H1 (cell line): ENCODE results near the gene ARSB. TPM values are rescaled to one million over a fixed set of nuclear protein-coding genes. Genes with fewer than 3 reads are reported as not detected.

Experiments
- CTCF ChIA-PET: fragments of 300-600 bp; sonication (Branson Sonifier 250); formaldehyde crosslinking; loops from one replicate; lab custom pipeline; 2021; ENCODE audit not compliant: partially characterized antibody; lab: Charles Lee
- POLR2A ChIA-PET: fragments of 300-600 bp; sonication (Branson Sonifier 250); formaldehyde crosslinking; loops from one replicate; lab custom pipeline; 2021; ENCODE audit warnings: inconsistent platforms; ENCODE audit not compliant: partially characterized antibody; lab: Charles Lee
- DNase-seq, 2 experiments: peaks; one replicate each; pipeline versions ENCODE4 v3.0.0 to v3.0.0-alpha.2; 2010 to 2022; ENCODE audit warnings: low spot score in 2 of 2, low read depth in 1 of 2, mixed read lengths in 1 of 2
- FAIRE-seq: peaks from 2 replicates; lab custom pipeline; 2011; peaks lifted over from hg19 to GRCh38; lab: Jason Lieb, UNC
- H2AFZ ChIP-seq: 2 replicates; pipeline ENCODE4 v1.8.1; 2012; ENCODE audit warnings: low read length, inconsistent platforms
- H2AK5ac ChIP-seq: 2 replicates; pipeline ENCODE4 v1.6.1; 2013; ENCODE audit warnings: low read depth, low read length
- H2BK120ac ChIP-seq: replicated peaks from 2 replicates; pipeline ENCODE3; 2013; ENCODE audit warnings: low read depth, low read length, inconsistent platforms
- H2BK12ac ChIP-seq: 2 replicates; pipeline ENCODE4 v1.6.1; 2013; ENCODE audit warnings: low read depth, low read length
- H2BK15ac ChIP-seq: 2 replicates; pipeline ENCODE4 v1.6.1; 2013; ENCODE audit warnings: low read length
- H2BK20ac ChIP-seq: 2 replicates; pipeline ENCODE4 v1.6.1; 2013; ENCODE audit warnings: low read length
- H2BK5ac ChIP-seq: 2 replicates; pipeline ENCODE4 v1.6.1; 2013; ENCODE audit warnings: low read depth, low read length
- H3K14ac ChIP-seq: 2 replicates; pipeline ENCODE4 v1.6.1; 2013; ENCODE audit warnings: inconsistent platforms; ENCODE audit not compliant: insufficient read length
- H3K18ac ChIP-seq: 2 replicates; pipeline ENCODE4 v1.6.1; 2013; ENCODE audit warnings: low read length; ENCODE audit errors: extremely low read depth
- H3K23ac ChIP-seq: 2 replicates; pipeline ENCODE4 v1.6.1; 2013; ENCODE audit warnings: inconsistent platforms; ENCODE audit not compliant: insufficient read length
- H3K23me2 ChIP-seq: 2 replicates; pipeline ENCODE4 v1.6.1; 2013; ENCODE audit warnings: low read depth, low read length
- H3K27ac ChIP-seq: 2 replicates; pipeline ENCODE4 v1.6.1; 2011; ENCODE audit warnings: low read depth, low read length, inconsistent platforms
- H3K27me3 ChIP-seq, 4 experiments: replicated peaks in 1 of 4; 1 replicate in 1 of 4; 2 replicates in 3 of 4; pipeline versions ENCODE4 v1.6.1 to v1.8.1; 2011 to 2013; ENCODE audit warnings: low read length in 3 of 4, mild to moderate bottlenecking in 3 of 4, inconsistent platforms in 2 of 4, mixed read lengths in 2 of 4, moderate library complexity in 1 of 4; ENCODE audit not compliant: control insufficient read depth in 3 of 4, insufficient read depth in 3 of 4; ENCODE audit errors: extremely low read depth in 1 of 4
- H3K36me3 ChIP-seq, 4 experiments: 2 replicates each; pipeline versions ENCODE4 v1.6.1 to v1.8.1; 2011 to 2013; ENCODE audit warnings: mild to moderate bottlenecking in 4 of 4, low read length in 3 of 4, moderate library complexity in 2 of 4, control low read depth in 1 of 4, inconsistent platforms in 1 of 4; ENCODE audit not compliant: insufficient read depth in 4 of 4, control insufficient read depth in 2 of 4
- H3K4ac ChIP-seq: replicated peaks from 2 replicates; pipeline ENCODE3; 2013; ENCODE audit warnings: low read length, low read depth, mixed read lengths, inconsistent platforms; ENCODE audit not compliant: insufficient read length
- H3K4me1 ChIP-seq, 4 experiments: replicated peaks in 1 of 4; 1 replicate in 1 of 4; 2 replicates in 3 of 4; pipeline versions ENCODE4 v1.6.1 to v1.8.1; 2011 to 2013; ENCODE audit warnings: low read length in 3 of 4, inconsistent platforms in 2 of 4, mixed read lengths in 1 of 4; ENCODE audit not compliant: insufficient read depth in 4 of 4, control insufficient read depth in 3 of 4
- H3K4me2 ChIP-seq, 2 experiments: 2 replicates each; pipeline versions ENCODE4 v1.6.1 to v1.8.1; 2011 to 2013; ENCODE audit warnings: low read depth in 2 of 2, low read length in 2 of 2, control low read depth in 1 of 2, inconsistent platforms in 1 of 2, mild to moderate bottlenecking in 1 of 2; ENCODE audit not compliant: insufficient read depth in 1 of 2
- H3K4me3 ChIP-seq, 4 experiments: fragments of 200-600, 300-600 bp in 1 of 4; sonication (generic), shearing (Covaris generic), sonication (Bioruptor Twin) in 1 of 4; 2 replicates each; pipeline versions ENCODE4 v1.5.1 to v1.8.1; 2011 to 2016; ENCODE audit warnings: low read length in 4 of 4, low read depth in 3 of 4, control low read depth in 2 of 4, inconsistent platforms in 2 of 4, mild to moderate bottlenecking in 2 of 4, mixed read lengths in 1 of 4, moderate library complexity in 1 of 4; ENCODE audit not compliant: insufficient read depth in 2 of 4; ENCODE audit errors: extremely low read depth in 1 of 4
- H3K56ac ChIP-seq: replicated peaks from 2 replicates; pipeline ENCODE3; 2013; ENCODE audit warnings: low read depth, mild to moderate bottlenecking, mixed read lengths, low read length, inconsistent platforms; ENCODE audit not compliant: insufficient read length
- H3K79me1 ChIP-seq: 2 replicates; pipeline ENCODE4 v1.6.1; 2013; ENCODE audit warnings: low read depth, low read length, control low read depth
- H3K79me2 ChIP-seq, 2 experiments: 2 replicates each; pipeline versions ENCODE4 v1.6.1 to v1.8.1; 2012 to 2013; ENCODE audit warnings: low read length in 2 of 2, mild to moderate bottlenecking in 2 of 2, inconsistent platforms in 1 of 2; ENCODE audit not compliant: insufficient read depth in 2 of 2, control insufficient read depth in 1 of 2
- H3K9ac ChIP-seq, 4 experiments: replicated peaks in 1 of 4; 1 replicate in 1 of 4; 2 replicates in 3 of 4; pipeline versions ENCODE4 v1.6.1 to v1.8.1; 2011 to 2013; ENCODE audit warnings: low read depth in 3 of 4, low read length in 3 of 4, control low read depth in 2 of 4, mild to moderate bottlenecking in 2 of 4, moderate library complexity in 2 of 4, inconsistent platforms in 1 of 4; ENCODE audit errors: extremely low read depth in 1 of 4
- H3K9me3 ChIP-seq, 2 experiments: 2 replicates each; pipeline versions ENCODE4 v1.6.1 to v1.8.1; 2012 to 2013; ENCODE audit warnings: mild to moderate bottlenecking in 2 of 2, moderate library complexity in 2 of 2, control low read depth in 1 of 2, inconsistent platforms in 1 of 2, low read depth in 1 of 2, low read length in 1 of 2, mixed read lengths in 1 of 2; ENCODE audit not compliant: insufficient read depth in 2 of 2
- H4K20me1 ChIP-seq, 2 experiments: replicated peaks in 1 of 2; 2 replicates each; pipeline versions ENCODE3 to v1.8.1; 2011 to 2013; ENCODE audit warnings: inconsistent platforms in 2 of 2, low read length in 2 of 2, mild to moderate bottlenecking in 1 of 2; ENCODE audit not compliant: insufficient read depth in 2 of 2, control insufficient read depth in 1 of 2
- H4K5ac ChIP-seq: 2 replicates; pipeline ENCODE4 v1.6.1; 2013; ENCODE audit warnings: low read length, low read depth, mixed read lengths, inconsistent platforms; ENCODE audit not compliant: insufficient read length
- H4K8ac ChIP-seq: 2 replicates; pipeline ENCODE4 v1.8.0; 2013; ENCODE audit warnings: mild to moderate bottlenecking, moderate library complexity, low read length, inconsistent platforms; ENCODE audit not compliant: insufficient read depth; ENCODE audit errors: extremely low read depth
- H4K91ac ChIP-seq: replicated peaks from 2 replicates; pipeline ENCODE3; 2013; ENCODE audit warnings: low read length, mixed read lengths, inconsistent platforms; ENCODE audit not compliant: insufficient read length
- CBX5 ChIP-seq: fragments of 300-800, 300-1000 bp; sonication (generic); IDR thresholded peaks from 2 replicates; pipeline ENCODE4 v1.7.1; 2016; ENCODE audit warnings: antibody characterized with exemption, low read length, low read depth
- KDM5A ChIP-seq: fragments of 200-600 bp; IDR thresholded peaks from 2 replicates; pipeline ENCODE4 v1.7.1; 2012; ENCODE audit warnings: mild to moderate bottlenecking, low read length, inconsistent platforms, mixed read lengths
- MAFK ChIP-seq: IDR thresholded peaks from 2 replicates; pipeline ENCODE4 v1.6.1; 2012; ENCODE audit warnings: low read depth, mild to moderate bottlenecking, improper control_type of control experiment, low read length
- NANOG ChIP-seq: IDR thresholded peaks from 2 replicates; pipeline ENCODE4 v1.6.1; 2011; ENCODE audit warnings: low read length, low read depth, mild to moderate bottlenecking, inconsistent platforms; ENCODE audit not compliant: insufficient read depth, poor library complexity, severe bottlenecking
- RAD21 ChIP-seq, 2 experiments: IDR thresholded peaks in 1 of 2; conservative IDR thresholded peaks in 1 of 2; 2 replicates each; pipeline ENCODE4 v1.6.1; 2011; ENCODE audit warnings: low read depth in 2 of 2, low read length in 2 of 2, improper control_type of control experiment in 1 of 2, inconsistent platforms in 1 of 2, mild to moderate bottlenecking in 1 of 2, moderate library complexity in 1 of 2
- RBBP5 ChIP-seq: IDR thresholded peaks from 2 replicates; pipeline ENCODE4 v1.7.1; 2012; ENCODE audit warnings: low read depth, mild to moderate bottlenecking, inconsistent platforms, low read length, moderate library complexity, borderline replicate concordance
- SP2 ChIP-seq: IDR thresholded peaks from 2 replicates; pipeline ENCODE4 v1.6.1; 2012; ENCODE audit warnings: mild to moderate bottlenecking, low read length, inconsistent platforms
- TAF7 ChIP-seq: optimal IDR thresholded peaks from 2 replicates; pipeline ENCODE3; 2011; ENCODE audit warnings: low read depth, mild to moderate bottlenecking, inconsistent platforms, low read length, moderate library complexity, borderline replicate concordance
- YY1 ChIP-seq: IDR thresholded peaks from 2 replicates; pipeline ENCODE4 v1.6.1; 2011; ENCODE audit warnings: low read depth, mild to moderate bottlenecking, low read length
- WGBS, 2 experiments: shearing (Covaris generic) in 1 of 2; methylation state at CpG; one replicate each; pipeline versions ENCODE4 v1.1.6 to v1.1.7; 2013 to 2015; ENCODE audit warnings: low lambda C conversion rate in 2 of 2, mixed read lengths in 2 of 2, inconsistent platforms in 1 of 2, low coverage in 1 of 2, missing lambda C conversion rate in 1 of 2; ENCODE audit not compliant: insufficient replicate concordance in 2 of 2, insufficient coverage in 1 of 2, insufficient read length in 1 of 2; ENCODE audit errors: extremely low coverage in 1 of 2, missing lambda C conversion rate in 1 of 2; 5-methylcytosine and 5-hydroxymethylcytosine counted together
- polyA plus RNA-seq, 7 experiments: library from polyadenylated mRNA; depleted of rRNA in 3 of 7; stranded (reverse) in 5 of 7; unstranded in 2 of 7; fragments of >200 nt in 5 of 7; fragments of 200-250 nt in 2 of 7; gene quantifications; 1 replicate in 5 of 7; 2 replicates in 1 of 7; 4 replicates in 1 of 7; pipeline versions ENCODE4 v1.2.1 to v1.2.3, GENCODE V29; 2011 to 2013; ENCODE audit warnings: missing spikeins in 2 of 7, mixed read lengths in 2 of 7
- total RNA-seq: library from RNA; stranded (reverse); fragmentation: NEBNext Ultra II Directional; extraction: Animal tissue kit (Norgen Biotek cat#: 25700); gene quantifications from 2 replicates; pipeline ENCODE4 v1.2.1, GENCODE V29; 2021
- TF ChIP-seq, protein P1 (sequence below): IDR thresholded peaks from 2 replicates; pipeline ENCODE4 v1.6.1; 2011; ENCODE audit warnings: low read length, improper control_type of control experiment
- TF ChIP-seq, protein P2 (sequence below): IDR thresholded peaks from 2 replicates; pipeline ENCODE4 v1.6.1; 2012; ENCODE audit warnings: inconsistent platforms

ARSB gene
- total and polyA plus RNA-seq, 2 of the 8 experiments (the other 6 are each of a cell fraction or from before 2014, with no cell fraction given), result 6.4 to 13.9 TPM

DNA sequence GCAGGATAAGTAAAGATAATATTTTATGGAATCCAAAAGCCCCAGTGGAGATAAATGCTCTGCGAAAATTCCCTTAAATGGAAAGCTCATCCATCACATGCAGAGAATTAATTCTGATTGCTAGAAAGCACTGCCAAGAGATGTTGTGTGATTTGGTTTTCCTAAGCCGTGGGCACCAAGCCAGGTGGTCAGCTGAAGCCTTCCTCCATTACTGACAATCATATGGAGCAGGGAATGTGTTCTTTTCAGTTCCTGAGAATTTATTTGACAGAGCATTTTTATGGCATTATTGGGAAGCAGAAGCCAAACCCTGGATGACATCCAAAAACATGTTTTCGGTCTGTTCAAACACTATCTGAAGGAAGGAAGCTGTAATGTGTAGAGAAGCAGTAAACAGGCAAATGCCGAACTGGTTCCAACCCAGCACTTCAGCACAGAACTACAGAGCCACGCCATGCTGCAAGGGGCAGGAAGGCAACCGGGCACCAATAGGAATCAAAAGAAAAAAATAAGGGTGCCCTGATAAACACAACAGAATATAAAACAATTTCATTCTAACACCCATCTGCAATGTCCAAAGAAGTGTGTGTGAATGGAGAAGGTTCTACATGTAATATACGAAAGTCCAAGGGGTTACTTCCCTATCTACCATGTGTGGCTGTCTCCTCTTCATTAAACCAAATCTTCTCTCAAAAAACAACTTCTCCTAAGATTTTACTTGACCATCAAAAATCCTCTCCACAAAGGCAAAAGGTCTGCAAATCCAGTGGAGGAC, 12.3 kb downstream of the ARSB start:
- no peak overlapping the region for H3K27ac ChIP-seq
- H3K9ac ChIP-seq, result no peak overlapping the region
- no peaks in the 10 kb centered on the region for H3K9me3 ChIP-seq
- no peak overlapping the region for H2AK5ac ChIP-seq
- no peak overlapping the region for H2BK20ac ChIP-seq
- H3K79me2 ChIP-seq, result no peaks in the 10 kb centered on the region
- no peaks in the 10 kb centered on the region for H4K20me1 ChIP-seq
- H2BK120ac ChIP-seq, result no peak overlapping the region
- POLR2A ChIA-PET, result interaction anchor here (0.7 to 2.4 kb wide), 2 partner anchors 12 kb away, joined by 4 to 17 read pairs; partner anchors contain the start of gene ARSB
- CTCF ChIA-PET, result interaction anchor here (1.0 to 1.1 kb wide), 2 partner anchors 9 to 84 kb away, joined by 3 to 4 read pairs; no protein-coding TSS in a partner anchor
- no peaks in the 10 kb centered on the region for H3K23me2 ChIP-seq
- H3K14ac ChIP-seq, result no peak overlapping the region
- DNase-seq (no peak), FAIRE-seq (no peak)
- H3K27me3 ChIP-seq, result no peaks in the 10 kb centered on the region
- H2BK15ac ChIP-seq, result no peak overlapping the region
- H3K4me2 ChIP-seq, result no peak overlapping the region
- H3K79me1 ChIP-seq, result no peaks in the 10 kb centered on the region
- no peak overlapping the region for H3K4ac ChIP-seq
- H4K8ac ChIP-seq, result no peak overlapping the region
- no peaks in the 10 kb centered on the region for H3K4me1 ChIP-seq
- no peak overlapping the region for H4K91ac ChIP-seq
- no peak overlapping the region for H3K18ac ChIP-seq
- no peak overlapping the region for H2AFZ ChIP-seq
- WGBS, 2 experiments, result 88% methylated on average over 7 of the region's 7 CpGs; no CpG with 5 or more reads in 1 of the 2 experiments
- no peak overlapping the region for H2BK12ac ChIP-seq
- no peak overlapping the region for H2BK5ac ChIP-seq
- no peak overlapping the region for H3K56ac ChIP-seq
- H3K23ac ChIP-seq, result no peak overlapping the region
- H3K36me3 ChIP-seq, result peaks cover 0 to 3% (median 0%) of the 10 kb centered on the region in 4 experiments; a peak in 2 of 8 replicates
- H3K4me3 ChIP-seq, result no peak overlapping the region
- no peak overlapping the region for H4K5ac ChIP-seq
- no peak for TF ChIP-seq YY1
- TF ChIP-seq CBX5, result no peak
- TF ChIP-seq, protein P1, sequence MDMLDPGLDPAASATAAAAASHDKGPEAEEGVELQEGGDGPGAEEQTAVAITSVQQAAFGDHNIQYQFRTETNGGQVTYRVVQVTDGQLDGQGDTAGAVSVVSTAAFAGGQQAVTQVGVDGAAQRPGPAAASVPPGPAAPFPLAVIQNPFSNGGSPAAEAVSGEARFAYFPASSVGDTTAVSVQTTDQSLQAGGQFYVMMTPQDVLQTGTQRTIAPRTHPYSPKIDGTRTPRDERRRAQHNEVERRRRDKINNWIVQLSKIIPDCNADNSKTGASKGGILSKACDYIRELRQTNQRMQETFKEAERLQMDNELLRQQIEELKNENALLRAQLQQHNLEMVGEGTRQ, result no peak
- TF ChIP-seq RAD21 (IDR thresholded peaks at IDR 0.05 in 1 of 2, conservative IDR thresholded peaks at IDR 0.05 in 1 of 2; ENCODE audit: low read depth in 2 of 2, low read length in 2 of 2), result no peak
- TF ChIP-seq, protein P2, sequence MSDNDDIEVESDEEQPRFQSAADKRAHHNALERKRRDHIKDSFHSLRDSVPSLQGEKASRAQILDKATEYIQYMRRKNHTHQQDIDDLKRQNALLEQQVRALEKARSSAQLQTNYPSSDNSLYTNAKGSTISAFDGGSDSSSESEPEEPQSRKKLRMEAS, result no peak
- no peak for TF ChIP-seq TAF7
- no peak for TF ChIP-seq NANOG
- TF ChIP-seq SP2, result no peak
- no peak for TF ChIP-seq MAFK
- no peak for TF ChIP-seq RBBP5
- no peak for TF ChIP-seq KDM5A
